Heart right ventricle (tissue), 16 donors: ENCODE data around the gene VPS37D. TPM values are rescaled to one million over a fixed set of nuclear protein-coding genes. Genes with fewer than 3 reads are reported as not detected.
"Not testable (repeated sequence)": the region's sequence is repeated elsewhere in the genome, so short reads cannot be mapped to it uniquely, and the experiment has no call there.

Experiments used
- ATAC-seq, 8 donors: fragments of 200-7000 bp; cut with Tn5 transposase; one replicate each; pipeline ENCODE4 v1.9.1; 2020; ENCODE audit warnings: mild to moderate bottlenecking in 8 of 8, moderate library complexity in 8 of 8, moderate number of reproducible peaks in 1 of 8
- DNase-seq, 2 donors: peaks; one replicate each; pipeline ENCODE4 v3.0.0-alpha.2; 2020
- H3K27ac ChIP-seq, 10 donors: fragments of 200-600 bp; sonication (generic) in 2 of 10; one replicate each; pipeline versions ENCODE4 v1.5.0 to v1.8.0; 2020 to 2022; ENCODE audit warnings: mild to moderate bottlenecking in 3 of 10
- H3K27me3 ChIP-seq, 7 donors: fragments of 200-600 bp; one replicate each; pipeline ENCODE4 v1.8.0; 2021 to 2022; ENCODE audit warnings: mild to moderate bottlenecking in 2 of 7
- H3K36me3 ChIP-seq, 9 donors: fragments of 200-600 bp; sonication (generic) in 1 of 9; one replicate each; pipeline versions ENCODE4 v1.5.0 to v1.8.0; 2020 to 2022; ENCODE audit warnings: mild to moderate bottlenecking in 2 of 9
- H3K4me1 ChIP-seq, 9 donors: fragments of 200-600 bp; sonication (generic) in 1 of 9; one replicate each; pipeline versions ENCODE4 v1.5.0 to v1.8.0; 2020 to 2022; ENCODE audit warnings: mild to moderate bottlenecking in 4 of 9
- H3K4me3 ChIP-seq, 10 donors: fragments of 200-600 bp; sonication (generic) in 2 of 10; one replicate each; pipeline versions ENCODE4 v1.5.0 to v1.8.0; 2020 to 2022; ENCODE audit warnings: mild to moderate bottlenecking in 7 of 10, moderate library complexity in 2 of 10
- H3K9me3 ChIP-seq, 11 donors: fragments of 200-600 bp in 10 of 11; sonication (generic) in 2 of 11; one replicate each; pipeline versions ENCODE4 v1.5.0 to v1.8.0; 2013 to 2022; ENCODE audit warnings: mild to moderate bottlenecking in 2 of 11, control low read depth in 1 of 11, moderate library complexity in 1 of 11
- CTCF ChIP-seq, 9 donors: fragments of 200-600 bp; sonication (generic) in 2 of 9; IDR thresholded peaks; one replicate each; pipeline versions ENCODE4 v1.5.0 to v1.8.0; 2021 to 2022; ENCODE audit warnings: antibody characterized with exemption in 9 of 9, mild to moderate bottlenecking in 5 of 9, moderate library complexity in 1 of 9
- WGBS, 2 donors: extraction: QIAGEN DNeasy Blood & Tissue Kit; methylation state at CpG; one replicate each; pipeline ENCODE4 v1.1.7; 2013; ENCODE audit warnings: inconsistent platforms in 1 of 2; 5-methylcytosine and 5-hydroxymethylcytosine counted together
- intact Hi-C, 10 donors: fragments of 100-400 bp; cut with DNase I; formaldehyde crosslinking; loops; one replicate each; pipeline versions ENCODE4 v1.11.1 to v1.14.2; 2022
- polyA plus RNA-seq, 2 donors: library from polyadenylated mRNA; stranded (reverse); fragments of 200-250 nt; gene quantifications; one replicate each; pipeline ENCODE4 v1.2.3, GENCODE V29; 2013
- total RNA-seq, 10 donors: library from RNA; stranded (reverse); fragmentation: NEBNext Ultra II Directional in 3 of 10; extraction: Animal tissue kit (Norgen Biotek cat#: 25700) in 3 of 10; gene quantifications; one replicate each; pipeline versions ENCODE4 v1.2.1 to v1.2.4, GENCODE V29; 2021 to 2023
- donor health status: Arrhythmogenic right ventricular cardiomyopathy.
- donor health status: ischemic (EF 13 %, LVEDD 7.1; RV severe dilation, severe dysfunction).
- donor health status: healthy with polysubstance abuse.
- donor health status: DM: no; HTN: yes; CAD: no.
- donor health status: DM: no; HTN: no; CAD: no.
- donor health status: ischemic (EF 25% LVEDD 6.9; RV normal size, moderate dysfunction).
- donor health status: ischemic (EF 25% LVEDD 5.7; RV mildly dilated, moderate dysfunction).
- donor health status: healthy.
- donor health status: DM: yes; HTN: yes; CAD: no.
- donor health status: Ischemic cardiomyopathy.
- donor health status: ischemic (EF 35%, LVEDD 5.7; RV mildly dilated, moderate dysfunction).
- donor health status: nonischemic (EF 11% LVEDD 7.7; RV severe dilation, severe dysfunction).
- donor health status: DM: yes; HTN: yes; CAD: no.
- donor health status: PGD.
- donor health status: ischemic (EF 29% LVEDD 5.4; RV normal size, mild dysfunction).
- donor health status: nonischemic (EF 23%, LVEDD 6.1; RV moderate dilation, normal function).

VPS37D gene
- total and polyA plus RNA-seq, 12 donors: 1.1 to 3.6 (median 2.1) TPM

GRCh38 chr7:73652541-73652949 is 15.1 kb upstream of the VPS37D start:
- H3K9me3 ChIP-seq: no peaks in the 10 kb centered on the region
- no peak for TF ChIP-seq CTCF (IDR thresholded peaks at IDR 0.05)
- H3K27me3 ChIP-seq: peaks cover 0 to 54% (median 37%) of the 10 kb centered on the region in 7 donors
- ATAC-seq: no peak
- H3K4me1 ChIP-seq: peaks cover 0 to 5% (median 5%) of the 10 kb centered on the region in 9 donors
- WGBS, 2 donors: 81 to 86% methylated on average over 11 of the region's 11 CpGs
- no peak overlapping the region for H3K27ac ChIP-seq
- H3K4me3 ChIP-seq: no peak overlapping the region
- DNase-seq: no peak
- no peaks in the 10 kb centered on the region for H3K36me3 ChIP-seq
- intact Hi-C loops: no loop called here

- H3K4me3 ChIP-seq, H3K27ac ChIP-seq, H3K9me3 ChIP-seq, DNase-seq, intact Hi-C loops, H3K36me3 ChIP-seq, ATAC-seq, H3K4me1 ChIP-seq: not testable (repeated sequence)
- H3K27me3 ChIP-seq: peaks cover 0 to 31% (median 19%) of the 10 kb centered on the region in 7 donors
- WGBS, 2 donors: 78 to 82% methylated on average over 4 of the region's 4 CpGs
These were observed 12.3 kb upstream of the VPS37D start for GRCh38 chr7:73655309-73655708.

GRCh38 chr7:73659983-73660382 is 7.6 kb upstream of the VPS37D start:
- intact Hi-C loops: loop anchor here in 2 of 10 donors (10.0 kb wide), 2 partner anchors 55 to 65 kb away; no protein-coding TSS in a partner anchor
- WGBS, 2 donors: 57 to 60% methylated on average over 8 of the region's 8 CpGs
- no peak for DNase-seq
- no peak for ATAC-seq
- no peak for TF ChIP-seq CTCF (IDR thresholded peaks at IDR 0.05)
- Histone ChIP-seq H3K27ac (no peak overlapping the region), H3K4me3 (no peak overlapping the region), H3K9me3 (peaks cover 0 to 20% (median 3%) of the 10 kb centered on the region in 11 donors), H3K4me1 (no peaks in the 10 kb centered on the region), H3K27me3 (peaks cover 0 to 17% (median 0%) of the 10 kb centered on the region in 7 donors), H3K36me3 (no peaks in the 10 kb centered on the region)

- Histone ChIP-seq H3K9me3 (peaks cover 0 to 20% (median 3%) of the 10 kb centered on the region in 11 donors), H3K27me3 (peaks cover 0 to 22% (median 0%) of the 10 kb centered on the region in 7 donors)
- WGBS, 2 donors: 70 to 74% methylated on average over 4 of the region's 4 CpGs
- intact Hi-C loops: loop anchor here in 2 of 10 donors (10.0 kb wide), 2 partner anchors 56 to 64 kb away; no protein-coding TSS in a partner anchor
- not testable (repeated sequence) for H3K27ac ChIP-seq, DNase-seq, ATAC-seq, H3K36me3 ChIP-seq, H3K4me1 ChIP-seq, H3K4me3 ChIP-seq
These were observed 7.0 kb upstream of the VPS37D start for GRCh38 chr7:73660594-73660993.

GRCh38 chr7:73663033-73663432 is 4.6 kb upstream of the VPS37D start:
- TF ChIP-seq CTCF (IDR thresholded peaks at IDR 0.05): no peak
- peaks cover 0 to 33% (median 0%) of the 10 kb centered on the region in 7 donors for H3K27me3 ChIP-seq
- peaks cover 0 to 20% (median 3%) of the 10 kb centered on the region in 11 donors for H3K9me3 ChIP-seq
- no peaks in the 10 kb centered on the region for H3K36me3 ChIP-seq
- no peak overlapping the region for H3K27ac ChIP-seq
- ATAC-seq: no peak
- H3K4me3 ChIP-seq: no peak overlapping the region
- DNase-seq: no peak
- peaks cover 0 to 4% (median under 1%) of the 10 kb centered on the region in 9 donors for H3K4me1 ChIP-seq
- intact Hi-C loops: loop anchor here in 2 of 10 donors (10.0 kb wide), 2 partner anchors 58 to 62 kb away; no protein-coding TSS in a partner anchor
